Stimulated activated CD8-positive, alpha-beta memory T cell treated with anti-CD3 and anti-CD28 coated beads, Interleukin-7, amount 100 ng/mL, for 4 hours (primary cell): ENCODE data around the gene CD82.

Experiments
- DNase-seq, 2 donors: peaks; one replicate each; pipeline ENCODE4 v3.0.0-alpha.2; 2020; ENCODE audit warnings: low read depth in 2 of 2

CD82 gene

DNA sequence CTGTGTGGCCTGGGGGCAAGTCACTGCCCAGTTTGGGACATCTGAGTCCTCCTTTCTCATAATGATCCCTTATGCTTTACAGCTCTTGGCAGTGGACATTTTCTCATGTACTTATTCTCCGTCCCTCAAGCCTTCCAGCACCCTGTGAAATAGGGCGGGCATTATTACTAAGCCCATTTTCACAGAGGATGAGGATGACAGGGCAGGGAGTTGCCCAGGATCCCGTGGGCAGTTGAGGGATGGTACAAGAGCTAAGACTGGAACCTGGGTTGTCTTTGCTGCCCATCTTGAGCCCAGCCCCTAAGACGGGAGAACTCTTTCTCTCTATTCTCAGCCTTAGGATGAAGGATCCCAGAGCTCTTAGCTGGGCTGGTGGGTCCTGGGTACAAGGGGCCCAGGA is 11.2 kb downstream of the CD82 start:
- DNase-seq = no peak

GRCh38 chr11:44577231-44577830 is 11.9 kb downstream of the CD82 start:
- DNase-seq = no peak

GRCh38 chr11:44578279-44578678 is 12.8 kb downstream of the CD82 start:
- DNase-seq = no peak

- no peak for DNase-seq
Measured at GRCh38 chr11:44579302-44579761, 13.9 kb downstream of the CD82 start.

GRCh38 chr11:44580701-44581100 is 15.2 kb downstream of the CD82 start:
- no peak for DNase-seq

- DNase-seq = no peak
Measured at GRCh38 chr11:44581246-44581645, 15.8 kb downstream of the CD82 start.

DNA sequence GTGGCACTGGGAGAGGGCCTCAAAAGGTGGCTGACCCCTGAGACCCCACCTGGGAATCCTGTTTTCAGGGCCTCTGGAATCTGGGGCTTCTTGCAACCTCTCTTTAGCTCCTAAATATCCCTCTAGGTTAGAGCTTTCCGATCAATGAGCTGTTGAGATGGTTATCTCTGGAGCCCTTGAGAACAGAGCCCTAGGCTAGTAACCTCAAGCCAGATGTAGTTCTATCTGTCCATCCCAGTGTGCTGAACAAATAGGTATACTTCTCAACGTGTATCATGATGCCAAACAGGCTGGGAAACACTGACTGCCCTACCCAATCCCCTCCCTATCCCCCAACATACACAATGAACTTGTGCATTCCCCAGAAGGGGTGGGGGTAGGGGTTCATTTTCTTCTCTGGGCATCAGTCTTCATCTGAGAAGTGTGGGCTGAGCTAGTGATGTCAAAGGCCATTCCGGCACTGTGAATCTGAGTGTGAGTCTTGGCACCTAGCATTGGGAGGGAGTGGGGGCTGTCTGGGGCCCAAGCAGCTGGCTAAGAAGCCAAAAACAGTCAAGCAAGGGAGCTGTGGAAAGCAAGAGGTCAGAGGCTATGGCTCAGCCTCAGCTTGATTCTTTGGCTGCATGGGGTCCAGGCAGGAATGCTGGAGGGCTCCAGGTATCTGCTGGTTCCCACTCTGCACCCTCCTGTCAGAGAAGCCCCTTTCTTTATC is 17.3 kb downstream of the CD82 start:
- DNase-seq = no peak

DNA sequence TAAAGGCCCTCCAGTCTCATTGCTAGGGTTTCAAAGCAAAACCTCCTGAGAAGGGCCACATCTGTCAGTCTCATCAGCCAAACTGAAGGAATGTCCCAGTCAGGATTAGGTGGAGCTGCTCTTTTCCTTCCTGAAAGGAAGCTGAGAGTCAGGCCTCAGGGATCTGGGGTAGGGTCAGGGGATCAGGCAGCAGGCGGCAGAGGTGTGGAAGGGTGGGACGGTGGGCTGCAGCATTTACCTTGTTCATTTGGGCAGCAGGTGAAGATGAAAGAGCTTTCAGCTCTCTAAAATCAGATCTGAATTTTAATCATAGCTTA is 17.8 kb downstream of the CD82 start:
- no peak for DNase-seq

DNA sequence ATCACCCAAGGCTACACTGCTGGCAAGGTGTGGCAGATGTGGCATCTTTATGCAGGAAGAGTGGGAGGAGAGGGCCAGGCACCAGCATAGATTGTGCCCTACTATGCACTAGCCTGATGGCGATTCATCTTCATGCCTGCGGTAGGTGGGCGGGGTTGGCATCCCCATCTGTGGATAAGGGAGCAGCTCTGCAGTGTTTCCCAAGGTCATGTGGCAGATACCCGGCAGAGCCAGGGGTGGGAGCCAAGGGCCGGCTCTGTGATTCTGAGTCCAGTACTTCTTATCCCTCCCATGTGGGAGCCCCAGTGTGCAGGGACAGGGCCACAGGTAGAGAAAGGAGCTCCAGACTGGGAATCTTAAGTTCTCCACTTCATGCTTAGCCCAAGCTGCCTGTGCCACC is 20.0 kb downstream of the CD82 start:
- DNase-seq = no peak

GRCh38 chr11:44589301-44589700 is 23.8 kb downstream of the CD82 start:
- DNase-seq = no peak

DNA sequence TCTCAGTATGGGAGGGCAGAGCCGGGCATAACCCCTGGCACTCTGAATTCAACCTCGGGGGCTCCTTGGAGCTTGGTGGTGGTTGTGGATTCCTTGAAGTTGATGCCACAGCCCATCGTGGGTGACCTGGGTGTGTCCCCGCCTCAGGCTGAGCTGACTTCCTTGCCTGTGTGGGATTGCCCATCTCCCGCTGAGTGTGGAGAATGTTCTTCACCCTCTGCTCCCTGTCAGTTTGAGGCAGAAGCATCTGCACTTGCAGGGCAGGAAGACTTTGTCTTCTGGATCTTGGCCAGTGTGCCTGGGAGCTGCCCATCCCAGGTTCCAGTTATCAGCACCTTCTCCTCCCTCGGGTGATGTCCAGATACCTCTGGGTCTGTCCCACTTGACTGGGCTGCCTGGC is 25.3 kb downstream of the CD82 start:
- DNase-seq = no peak

DNA sequence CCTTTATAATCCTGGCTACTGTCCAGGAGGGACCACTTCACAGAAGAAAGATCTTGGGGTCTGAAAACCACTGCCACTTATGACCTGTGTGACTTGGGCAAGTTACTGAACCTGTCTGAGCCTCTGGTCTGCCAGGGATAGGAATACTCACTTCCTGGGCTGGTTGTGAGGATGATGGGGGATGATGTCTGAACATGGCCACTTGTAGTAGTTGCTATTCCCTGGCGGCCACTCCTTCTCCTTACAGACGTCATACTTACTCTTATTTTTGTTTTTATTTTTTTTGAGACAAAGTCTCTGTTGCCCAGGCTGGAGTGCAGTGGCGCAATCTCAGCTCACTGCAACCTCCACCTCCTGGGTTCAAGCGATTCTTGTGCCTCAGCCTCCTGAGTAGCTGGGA is 26.1 kb downstream of the CD82 start:
- no peak for DNase-seq

DNA sequence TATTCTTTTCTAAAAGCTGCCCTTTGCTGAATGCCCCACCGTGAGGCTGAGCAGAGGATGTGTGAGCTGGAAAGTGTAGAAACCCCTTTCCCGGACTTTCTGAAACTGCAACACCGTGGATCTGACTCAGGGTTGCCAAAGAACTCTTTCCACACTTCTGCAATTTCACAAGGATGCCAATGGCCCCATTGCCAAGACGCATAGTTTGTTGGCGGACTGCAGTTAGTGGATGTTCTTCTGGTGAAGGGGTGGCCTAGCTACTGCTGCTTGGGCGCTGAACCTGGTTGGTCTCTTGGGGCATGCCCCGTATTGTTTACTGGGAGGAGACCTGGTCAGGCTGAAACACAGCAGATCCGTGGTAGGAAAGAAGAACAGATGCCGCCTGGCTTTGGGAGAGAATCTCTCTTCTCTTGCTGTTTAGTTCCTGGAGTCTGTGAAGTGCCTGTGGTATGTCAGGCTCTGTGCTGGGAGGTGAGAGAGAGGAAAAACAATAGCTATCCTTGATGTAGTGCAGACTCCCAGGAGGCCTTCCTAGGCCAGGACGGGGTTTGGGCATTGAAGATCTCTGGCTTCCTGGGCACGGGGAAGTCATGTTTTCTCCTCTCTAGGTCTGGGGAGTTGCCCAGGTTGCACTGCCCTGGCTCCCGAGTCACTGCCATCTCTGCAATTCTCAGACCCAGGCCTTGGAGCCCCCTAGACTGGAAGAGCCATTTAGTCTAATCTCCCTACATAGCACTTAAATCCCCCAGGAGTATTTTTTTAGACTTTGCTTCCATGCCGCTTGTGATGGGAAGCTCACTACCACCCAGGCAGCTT is 26.9 kb downstream of the CD82 start:
- no peak for DNase-seq

- DNase-seq = no peak
Measured at GRCh38 chr11:44593251-44593650, 27.8 kb downstream of the CD82 start.

DNA sequence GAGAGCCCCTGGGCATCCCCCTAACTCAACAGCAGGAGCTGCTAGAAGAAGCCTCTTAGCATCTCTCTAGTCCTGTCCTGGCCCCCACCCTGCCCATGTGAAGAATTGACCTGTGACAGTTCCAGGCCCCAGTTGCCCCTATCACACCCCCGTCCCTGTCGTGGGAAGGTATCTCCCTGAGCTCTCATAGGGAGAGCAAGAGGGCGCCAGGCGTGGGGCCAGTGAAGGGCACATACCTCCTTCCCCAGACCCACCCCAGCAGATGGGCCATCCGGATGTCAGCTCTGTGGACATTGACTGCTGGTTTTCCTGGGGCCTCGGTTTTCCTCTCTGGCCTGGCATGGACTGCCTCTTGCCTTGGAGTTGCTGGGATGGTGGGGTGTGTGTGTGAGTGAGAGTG is 29.5 kb downstream of the CD82 start:
- no peak for DNase-seq

GRCh38 chr11:44595964-44596381 is 30.5 kb downstream of the CD82 start:
- no peak for DNase-seq

GRCh38 chr11:44596525-44597276 is 31.2 kb downstream of the CD82 start:
- peak; percentile 25 to 57 for DNase-seq

- DNase-seq = no peak
Measured at GRCh38 chr11:44597358-44598012, 32.0 kb downstream of the CD82 start.

DNA sequence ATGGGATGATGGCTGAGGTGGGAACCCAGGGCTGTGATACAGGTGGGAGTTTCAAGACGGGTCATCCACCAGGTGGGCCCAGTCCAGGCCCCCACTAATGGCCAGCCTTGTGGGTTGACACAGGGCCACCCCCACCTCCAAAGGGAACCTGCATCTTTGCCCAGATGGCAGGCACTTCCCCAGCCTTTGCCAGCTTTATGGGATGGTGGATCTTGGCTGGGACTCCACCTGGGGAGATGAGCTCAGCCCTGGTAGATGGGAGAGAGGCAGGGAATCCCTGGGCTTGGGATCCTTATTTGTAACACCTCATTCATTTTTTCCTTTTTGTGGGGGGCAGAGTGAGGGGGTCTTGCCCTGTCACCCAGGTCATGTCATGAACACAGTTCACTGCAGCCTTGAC is 33.4 kb downstream of the CD82 start:
- no peak for DNase-seq

DNA sequence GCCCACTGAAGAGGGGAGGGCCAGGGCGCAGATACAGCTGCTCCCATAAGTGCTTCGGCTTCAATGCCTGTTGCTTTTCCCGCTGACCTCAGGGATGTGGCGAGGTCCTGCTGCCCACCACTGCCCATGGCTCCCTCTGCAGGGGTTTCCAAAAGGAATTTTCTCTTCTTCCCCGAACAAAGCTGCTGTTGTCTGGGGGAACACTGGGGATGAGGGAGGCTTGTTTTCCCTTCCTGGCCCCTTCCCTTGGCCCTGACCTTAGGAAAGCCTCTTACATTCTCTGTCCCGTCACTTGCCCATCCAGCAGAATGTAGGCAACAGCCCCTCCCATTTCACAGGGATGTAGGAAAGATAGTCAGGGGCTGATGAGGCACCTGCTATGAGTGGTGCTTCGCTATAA is 34.8 kb downstream of the CD82 start:
- no peak for DNase-seq

GRCh38 chr11:44600839-44601383 is 35.4 kb downstream of the CD82 start:
- DNase-seq = no peak
